AG04449 (cell line): ENCODE data around the gene AMMECR1.

Experiments
- CTCF ChIA-PET: fragments of 350-600 bp; formaldehyde crosslinking; extraction: SDS; loops from one replicate; lab custom pipeline; 2021; ENCODE audit warnings: antibody characterized with exemption; lab: Yijun Ruan, JAX
- POLR2A ChIA-PET: fragments of 400-600, 350-600 bp; formaldehyde crosslinking; extraction: SDS; loops from one replicate; lab custom pipeline; 2020; ENCODE audit warnings: antibody characterized with exemption, inconsistent platforms; lab: Yijun Ruan, JAX
- DNase-seq: peaks from one replicate; pipeline ENCODE4 v3.0.0-alpha.2; 2010; ENCODE audit warnings: low read depth, low spot score
- H3K4me3 ChIP-seq: 2 replicates; pipeline ENCODE4 v1.5.1; 2011; ENCODE audit warnings: low read depth, mild to moderate bottlenecking, control low read depth, low read length
- TF ChIP-seq, protein P1 (sequence below): IDR thresholded peaks from one replicate; pipeline ENCODE4 v1.5.1; 2011; ENCODE audit warnings: mild to moderate bottlenecking, moderate library complexity, low read length, control low read depth, inconsistent platforms; ENCODE audit not compliant: insufficient read depth; ENCODE audit errors: missing control alignments

The AMMECR1 gene

DNA sequence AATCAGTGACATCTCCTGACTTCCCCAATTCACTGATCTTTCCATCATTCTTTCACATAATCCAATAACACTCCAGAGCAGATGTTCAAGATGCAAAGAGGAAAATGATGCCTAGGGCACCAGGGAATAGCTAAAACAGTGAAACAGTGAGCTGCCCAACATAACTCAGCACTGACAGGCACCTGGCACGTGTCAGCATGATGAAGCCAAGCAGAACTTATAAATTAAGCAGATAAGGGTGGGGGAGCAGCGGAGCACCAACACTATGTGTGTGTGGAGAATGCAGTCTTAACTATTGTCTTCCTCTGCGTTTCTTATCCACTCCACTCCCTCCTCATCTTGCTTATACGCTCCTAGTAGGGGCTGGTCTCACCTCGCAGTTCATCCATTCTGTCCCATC, 89.4 kb downstream of the AMMECR1 start:
- no peak for DNase-seq
- ChIA-PET CTCF (no interaction called here), POLR2A (no interaction called here)
- no peak overlapping the region for H3K4me3 ChIP-seq
- TF ChIP-seq, protein P1, sequence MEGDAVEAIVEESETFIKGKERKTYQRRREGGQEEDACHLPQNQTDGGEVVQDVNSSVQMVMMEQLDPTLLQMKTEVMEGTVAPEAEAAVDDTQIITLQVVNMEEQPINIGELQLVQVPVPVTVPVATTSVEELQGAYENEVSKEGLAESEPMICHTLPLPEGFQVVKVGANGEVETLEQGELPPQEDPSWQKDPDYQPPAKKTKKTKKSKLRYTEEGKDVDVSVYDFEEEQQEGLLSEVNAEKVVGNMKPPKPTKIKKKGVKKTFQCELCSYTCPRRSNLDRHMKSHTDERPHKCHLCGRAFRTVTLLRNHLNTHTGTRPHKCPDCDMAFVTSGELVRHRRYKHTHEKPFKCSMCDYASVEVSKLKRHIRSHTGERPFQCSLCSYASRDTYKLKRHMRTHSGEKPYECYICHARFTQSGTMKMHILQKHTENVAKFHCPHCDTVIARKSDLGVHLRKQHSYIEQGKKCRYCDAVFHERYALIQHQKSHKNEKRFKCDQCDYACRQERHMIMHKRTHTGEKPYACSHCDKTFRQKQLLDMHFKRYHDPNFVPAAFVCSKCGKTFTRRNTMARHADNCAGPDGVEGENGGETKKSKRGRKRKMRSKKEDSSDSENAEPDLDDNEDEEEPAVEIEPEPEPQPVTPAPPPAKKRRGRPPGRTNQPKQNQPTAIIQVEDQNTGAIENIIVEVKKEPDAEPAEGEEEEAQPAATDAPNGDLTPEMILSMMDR: no peak

DNA sequence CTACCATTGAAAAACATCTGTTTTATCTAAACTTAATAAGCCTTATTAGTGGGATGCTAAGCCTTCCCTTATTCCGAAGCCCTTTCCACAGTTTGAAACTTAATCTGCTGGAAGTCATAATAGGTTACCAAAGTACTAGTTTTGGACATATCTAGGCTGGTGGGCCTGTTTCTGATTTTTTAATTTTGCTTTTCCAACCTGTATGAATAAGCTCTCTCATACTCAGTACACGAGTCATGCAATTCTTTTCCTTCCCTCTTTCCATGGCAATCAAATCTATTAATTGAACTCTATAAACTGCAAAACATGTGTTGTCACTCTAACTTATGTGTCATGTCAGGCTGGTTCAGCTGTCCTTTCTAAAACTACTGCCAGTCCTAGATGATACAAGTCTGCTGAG, 91.0 kb downstream of the AMMECR1 start:
- no peak overlapping the region for H3K4me3 ChIP-seq
- ChIA-PET POLR2A (no interaction called here), CTCF (interaction anchor here (1.3 kb wide), 1 partner anchor 186 kb away, joined by 4 read pairs; no protein-coding TSS in a partner anchor)
- TF ChIP-seq, protein P1: no peak
- DNase-seq: no peak

DNA sequence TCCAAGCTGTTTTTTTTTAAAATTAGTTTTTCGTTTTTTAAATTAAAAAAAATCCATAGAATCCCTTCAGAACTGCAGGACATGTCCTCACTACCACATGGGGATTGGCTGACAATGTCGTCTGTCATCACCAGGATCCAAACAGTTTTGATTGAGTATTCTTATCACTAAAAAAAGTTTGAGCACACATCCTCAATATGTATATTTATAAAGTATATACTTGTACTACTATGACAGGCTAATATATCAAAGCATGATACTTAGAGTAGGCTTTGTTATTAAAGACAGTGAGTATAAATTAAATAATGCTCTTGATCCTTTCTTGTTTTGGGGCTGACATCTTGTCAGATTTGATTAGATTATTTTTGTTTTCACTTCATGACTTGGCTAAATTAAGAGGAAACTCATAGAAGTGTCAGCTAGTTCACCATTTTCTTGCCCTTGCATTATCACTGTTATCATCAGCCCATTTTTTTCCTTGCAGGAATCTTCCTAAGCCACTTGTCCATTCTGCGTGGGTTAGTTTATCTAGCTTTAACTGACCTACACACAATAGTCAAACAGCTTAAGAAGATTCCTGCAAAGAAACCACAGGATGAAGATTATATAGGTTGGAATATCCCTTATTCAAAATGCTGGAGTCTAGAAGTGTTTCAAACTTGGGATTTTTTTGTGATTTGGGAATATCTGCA, 92.8 kb downstream of the AMMECR1 start:
- no peak overlapping the region for H3K4me3 ChIP-seq
- POLR2A ChIA-PET: no interaction called here
- CTCF ChIA-PET: no interaction called here
- TF ChIP-seq, protein P1: no peak
- DNase-seq: no peak

DNA sequence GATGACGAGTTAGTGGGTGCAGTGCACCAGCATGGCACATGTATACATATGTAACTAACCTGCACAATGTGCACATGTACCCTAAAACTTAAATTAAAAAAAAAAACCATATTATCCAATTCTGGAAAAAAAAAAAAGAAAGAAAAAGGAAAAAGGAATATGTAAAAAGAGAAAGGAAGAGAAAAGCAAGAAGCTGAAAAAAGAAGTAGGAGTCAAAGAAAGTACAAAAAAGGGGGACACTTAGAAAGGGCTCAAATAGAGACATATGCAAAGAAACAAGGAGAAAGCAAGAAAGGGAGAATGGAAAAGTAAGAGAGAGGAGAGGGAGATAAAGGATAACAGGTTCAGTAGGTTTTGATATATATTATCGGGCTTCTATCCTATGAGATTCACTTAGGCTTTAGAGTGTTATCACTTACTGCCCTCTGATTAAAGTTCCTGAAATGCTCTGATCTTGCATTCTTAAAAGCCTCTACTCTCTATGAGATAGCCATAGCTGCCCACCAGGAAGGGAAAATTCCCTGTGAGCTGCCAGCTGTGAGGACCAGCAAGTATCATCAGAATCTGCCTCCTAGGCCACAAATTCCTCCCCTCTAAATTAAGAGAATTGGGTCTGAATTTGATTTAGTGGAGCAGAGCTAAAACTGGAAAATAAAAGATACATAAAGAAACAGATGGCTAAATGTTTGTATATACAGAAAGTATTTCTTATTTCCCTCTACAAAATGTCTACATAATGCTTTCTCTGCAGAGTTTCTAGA, 95.2 kb downstream of the AMMECR1 start:
- no peak for DNase-seq
- POLR2A ChIA-PET: no interaction called here

DNA sequence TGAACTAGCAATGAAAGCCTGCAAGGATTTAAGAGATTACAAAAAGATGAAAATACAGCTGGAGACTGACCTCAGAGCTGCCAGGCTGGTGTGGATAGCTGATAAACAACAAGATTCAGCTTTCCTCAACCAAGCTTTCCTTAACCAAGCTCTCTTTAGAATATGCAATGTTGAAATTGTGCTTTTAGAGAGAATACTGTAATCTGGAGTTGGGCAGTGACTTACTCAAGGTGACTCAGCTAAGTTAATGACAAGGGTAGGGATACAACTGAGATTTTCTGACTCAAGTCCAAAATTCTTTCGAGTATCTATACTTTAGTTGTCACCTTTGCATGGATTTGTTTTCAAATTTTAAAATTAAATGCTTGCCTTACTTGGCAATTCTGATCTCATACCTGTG, 98.0 kb downstream of the AMMECR1 start:
- DNase-seq: no peak
- TF ChIP-seq, protein P1: no peak
- H3K4me3 ChIP-seq: no peak overlapping the region
- POLR2A ChIA-PET: interaction anchor here (0.9 kb wide), 1 partner anchor 18 kb away, joined by 3 read pairs; no protein-coding TSS in a partner anchor
- CTCF ChIA-PET: interaction anchor here (1.1 to 1.8 kb wide), 2 partner anchors 61 to 189 kb away, joined by 3 to 4 read pairs; no protein-coding TSS in a partner anchor

More for the DNA sequence above, 95.2 kb downstream of the AMMECR1 start:
- CTCF ChIA-PET: no interaction called here
- no peak overlapping the region for H3K4me3 ChIP-seq
- TF ChIP-seq, protein P1: no peak

DNA sequence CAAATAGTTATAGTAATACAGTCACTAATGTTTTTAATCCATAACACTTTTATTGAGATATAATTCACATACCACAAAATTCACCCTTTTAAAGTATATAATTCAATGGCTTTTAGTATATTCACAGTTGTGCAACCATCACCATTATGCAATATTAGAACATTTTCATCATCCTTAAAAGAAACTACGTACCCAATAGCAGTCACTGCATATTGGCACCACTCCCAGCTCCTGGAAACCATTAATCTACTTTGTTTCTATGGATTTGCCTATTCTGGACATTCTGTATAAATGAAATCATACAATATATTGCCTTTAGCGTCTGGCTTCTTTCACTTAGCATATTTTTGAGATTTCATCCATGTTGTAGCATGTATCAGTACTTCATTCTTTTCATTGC, 99.3 kb downstream of the AMMECR1 start:
- H3K4me3 ChIP-seq: no peak overlapping the region
- ChIA-PET CTCF (no interaction called here), POLR2A (no interaction called here)
- TF ChIP-seq, protein P1: no peak
- DNase-seq: no peak
